Measurements from ENCODE around the gene NLRP7.
"Not testable (repeated sequence)": the region's sequence is repeated elsewhere in the genome, so short reads cannot be mapped to it uniquely, and the experiment has no call there.

NLRP7 gene

DNA sequence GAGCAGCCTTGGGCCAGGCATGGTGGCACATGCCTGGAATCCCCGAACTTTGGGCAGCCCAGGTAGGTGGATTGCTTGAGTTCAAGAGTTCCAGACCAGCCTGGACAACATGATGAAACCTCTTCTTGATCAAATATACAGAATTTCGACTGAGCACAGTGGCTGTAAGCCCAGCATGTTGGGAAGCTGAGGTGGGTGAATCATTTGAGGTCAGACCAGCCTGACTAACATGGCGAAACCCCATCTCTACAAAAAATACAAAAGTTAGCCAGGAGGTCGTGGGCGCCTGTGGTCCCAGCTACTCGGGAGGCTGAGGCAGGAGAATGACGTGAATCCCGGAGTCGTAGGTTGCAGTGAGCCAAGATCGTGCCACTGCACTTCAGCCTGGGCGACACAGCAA is 8.0 kb upstream of the NLRP7 start:
- peak; percentile 2 for DNase-seq (ENCODE audit: low read depth)
- TF ChIP-seq, protein P1, sequence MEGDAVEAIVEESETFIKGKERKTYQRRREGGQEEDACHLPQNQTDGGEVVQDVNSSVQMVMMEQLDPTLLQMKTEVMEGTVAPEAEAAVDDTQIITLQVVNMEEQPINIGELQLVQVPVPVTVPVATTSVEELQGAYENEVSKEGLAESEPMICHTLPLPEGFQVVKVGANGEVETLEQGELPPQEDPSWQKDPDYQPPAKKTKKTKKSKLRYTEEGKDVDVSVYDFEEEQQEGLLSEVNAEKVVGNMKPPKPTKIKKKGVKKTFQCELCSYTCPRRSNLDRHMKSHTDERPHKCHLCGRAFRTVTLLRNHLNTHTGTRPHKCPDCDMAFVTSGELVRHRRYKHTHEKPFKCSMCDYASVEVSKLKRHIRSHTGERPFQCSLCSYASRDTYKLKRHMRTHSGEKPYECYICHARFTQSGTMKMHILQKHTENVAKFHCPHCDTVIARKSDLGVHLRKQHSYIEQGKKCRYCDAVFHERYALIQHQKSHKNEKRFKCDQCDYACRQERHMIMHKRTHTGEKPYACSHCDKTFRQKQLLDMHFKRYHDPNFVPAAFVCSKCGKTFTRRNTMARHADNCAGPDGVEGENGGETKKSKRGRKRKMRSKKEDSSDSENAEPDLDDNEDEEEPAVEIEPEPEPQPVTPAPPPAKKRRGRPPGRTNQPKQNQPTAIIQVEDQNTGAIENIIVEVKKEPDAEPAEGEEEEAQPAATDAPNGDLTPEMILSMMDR (conservative IDR thresholded peaks at IDR 0.05; ENCODE audit: low read depth, low read length), result no peak
- no peak overlapping the region for H3K4me3 ChIP-seq (ENCODE audit: low read depth, low read length)

- not testable (repeated sequence) for DNase-seq (ENCODE audit: low read depth); H3K4me3 ChIP-seq (ENCODE audit: low read depth, low read length)
Observed at GRCh38 chr19:54953345-54953713, 6.0 kb upstream of the NLRP7 start.

DNA sequence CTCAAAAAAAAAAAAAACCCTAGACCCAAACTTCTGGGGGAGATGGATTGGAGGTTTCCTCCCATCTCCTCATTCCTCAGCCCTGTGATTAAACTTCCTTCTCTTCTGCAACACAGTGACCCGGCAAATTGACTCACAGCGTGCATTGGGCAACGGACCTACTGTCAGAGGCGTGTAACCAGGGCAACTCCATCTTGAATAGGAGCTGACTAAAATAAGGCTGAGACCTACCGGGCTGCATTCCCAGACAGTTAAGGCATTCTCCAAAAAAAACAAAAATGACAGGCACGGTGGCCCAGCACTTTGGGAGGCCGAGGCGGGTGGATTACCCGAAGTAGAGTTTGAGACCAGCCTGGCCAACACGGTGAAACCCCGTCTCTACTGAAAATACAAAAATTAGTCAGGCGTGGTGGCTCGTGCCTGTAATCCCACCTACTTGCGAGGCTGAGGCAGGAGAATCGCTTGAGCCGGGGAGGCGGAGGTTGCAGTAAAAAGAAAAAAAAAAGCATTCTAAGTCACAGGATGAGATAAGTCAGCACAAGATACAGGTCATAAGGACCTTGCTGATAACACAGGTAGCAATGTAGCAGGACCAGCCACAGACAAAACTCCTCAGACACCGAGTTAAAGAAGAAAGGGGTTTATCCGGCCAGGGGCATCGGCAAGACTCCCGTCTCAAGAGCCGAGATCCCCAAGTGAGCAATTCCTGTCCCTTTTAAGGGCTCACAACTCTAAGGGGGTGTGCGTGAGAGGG is 5.4 kb upstream of the NLRP7 start:
- DNase-seq (ENCODE audit: low read depth), result peak; percentile 18
- TF ChIP-seq, protein P1 (conservative IDR thresholded peaks at IDR 0.05; ENCODE audit: low read depth, low read length), result no peak
- no peak overlapping the region for H3K4me3 ChIP-seq (ENCODE audit: low read depth, low read length)

GRCh38 chr19:54950580-54950979 is 3.2 kb upstream of the NLRP7 start:
- not testable (repeated sequence) for DNase-seq (ENCODE audit: low read depth); H3K4me3 ChIP-seq (ENCODE audit: low read depth, low read length)

DNA sequence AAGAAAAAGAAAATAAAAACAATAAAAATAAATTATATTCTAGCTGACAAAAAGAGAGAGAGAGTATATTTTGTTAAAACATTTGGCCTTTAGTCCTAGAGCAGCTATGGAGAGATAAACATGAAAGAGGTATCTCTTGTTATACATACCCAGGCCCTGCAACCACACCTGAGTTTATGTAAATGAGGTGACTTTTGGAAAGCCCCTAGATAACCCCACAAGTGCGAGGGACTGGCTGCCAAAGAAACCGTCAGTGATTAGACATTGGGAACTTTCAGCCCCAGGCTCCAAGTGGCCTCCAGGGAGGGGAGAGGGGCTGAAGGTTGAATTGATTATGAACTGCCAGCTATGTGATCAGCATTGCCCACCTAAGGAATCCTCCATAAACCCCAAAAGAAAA is 2.1 kb upstream of the NLRP7 start:
- DNase-seq (ENCODE audit: low read depth), result no peak
- TF ChIP-seq, protein P1 (conservative IDR thresholded peaks at IDR 0.05; ENCODE audit: low read depth, low read length), result no peak
- no peak overlapping the region for H3K4me3 ChIP-seq (ENCODE audit: low read depth, low read length)

GRCh38 chr19:54943772-54944361 is 3.5 kb downstream of the NLRP7 start:
- DNase-seq (ENCODE audit: low read depth); H3K4me3 ChIP-seq (ENCODE audit: low read depth, low read length): not testable (repeated sequence)

DNA sequence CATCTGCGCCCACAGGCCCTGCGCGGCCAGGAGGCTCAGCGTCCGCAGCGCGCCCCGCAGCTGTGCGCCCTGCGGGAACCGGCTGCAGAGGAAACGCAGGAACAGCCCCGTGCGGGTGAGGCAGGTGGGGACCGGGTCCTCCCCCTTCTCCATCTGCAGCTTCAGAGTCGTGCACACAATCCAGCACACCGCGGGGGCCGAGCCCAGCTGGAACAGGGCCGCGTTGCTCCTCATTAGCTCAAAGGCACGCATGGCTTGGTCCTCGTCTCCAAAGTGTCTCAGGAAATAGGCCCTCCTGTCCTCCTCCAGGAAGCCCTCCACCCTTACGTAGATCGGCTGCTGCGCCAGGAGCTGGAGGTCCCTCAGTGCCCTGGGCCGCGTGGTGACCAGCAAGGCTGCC is 7.8 kb downstream of the NLRP7 start:
- not testable (repeated sequence) for H3K4me3 ChIP-seq (ENCODE audit: low read depth, low read length); DNase-seq (ENCODE audit: low read depth)

DNA sequence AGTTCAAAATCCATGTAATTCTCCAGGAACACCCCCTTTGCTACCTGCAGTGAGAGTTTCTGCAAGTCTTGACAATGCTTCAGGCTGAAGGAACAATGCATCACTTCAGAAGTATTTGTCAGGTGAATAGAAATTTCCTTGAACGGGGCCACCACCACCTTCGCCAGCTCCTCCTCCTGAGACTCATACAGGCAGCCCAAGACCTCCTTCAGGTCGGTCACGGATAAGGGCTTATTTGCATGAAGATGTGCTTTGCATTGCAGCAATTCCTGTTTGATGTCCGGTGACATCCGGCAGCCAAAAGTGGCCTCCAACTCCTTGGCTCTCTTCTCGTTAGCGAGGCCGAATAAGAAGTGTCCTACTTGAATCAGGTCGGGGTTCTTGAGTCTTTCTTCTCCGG is 8.4 kb downstream of the NLRP7 start:
- TF ChIP-seq, protein P1 (conservative IDR thresholded peaks at IDR 0.05; ENCODE audit: low read depth, low read length), result no peak
- no peak for DNase-seq (ENCODE audit: low read depth)
- H3K4me3 ChIP-seq (ENCODE audit: low read depth, low read length), result no peak overlapping the region

DNA sequence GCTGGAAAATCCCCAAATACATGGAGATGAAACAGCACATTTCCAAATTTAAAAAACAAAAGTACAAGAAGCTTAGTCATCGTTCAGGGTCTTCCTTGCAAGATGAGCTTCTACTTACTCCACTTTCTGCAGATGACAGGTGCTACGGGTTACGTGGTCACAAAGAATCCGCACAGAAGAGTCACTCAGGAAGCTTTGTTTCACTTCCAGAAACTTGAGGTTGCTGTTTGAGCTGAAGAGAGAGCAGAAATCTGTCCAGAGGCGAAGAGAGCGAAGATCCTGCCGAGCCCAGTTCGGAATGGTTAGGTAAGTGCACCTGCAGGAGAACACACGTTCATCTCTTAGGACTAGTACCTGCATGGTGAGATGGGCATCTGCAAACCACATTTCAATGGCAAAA is 9.4 kb downstream of the NLRP7 start:
- DNase-seq (ENCODE audit: low read depth), result no peak
- TF ChIP-seq, protein P1 (conservative IDR thresholded peaks at IDR 0.05; ENCODE audit: low read depth, low read length), result no peak
- H3K4me3 ChIP-seq (ENCODE audit: low read depth, low read length), result no peak overlapping the region

All from choroid plexus epithelial cell (primary cell).